Breast epithelium (tissue), 3 donors: Measurements from ENCODE around the gene MST1R.

Source experiments
- CTCF ChIP-seq, 3 donors: fragments of 450-650 bp; IDR thresholded peaks; one replicate each; pipeline ENCODE4 v1.5.1; 2016 to 2017; ENCODE audit warnings: antibody characterized with exemption in 3 of 3, mild to moderate bottlenecking in 3 of 3, moderate library complexity in 3 of 3
- POLR2A ChIP-seq: fragments of 450-650 bp; IDR thresholded peaks from one replicate; pipeline ENCODE4 v1.6.1; 2016; ENCODE audit warnings: antibody characterized with exemption, mild to moderate bottlenecking, moderate library complexity
- POLR2AphosphoS5 ChIP-seq, 3 donors: sonication (generic); formaldehyde crosslinking; IDR thresholded peaks; one replicate each; pipeline ENCODE4 v1.6.1; 2017; ENCODE audit warnings: antibody characterized with exemption in 3 of 3

GRCh38 chr3:49872801-49873281, 30.8 kb downstream of the MST1R start:
- no peak for TF ChIP-seq CTCF (IDR thresholded peaks at IDR 0.05)
- no peak for TF ChIP-seq POLR2AphosphoS5 (IDR thresholded peaks at IDR 0.05)
- no peak for TF ChIP-seq POLR2A
